ENCODE measurements around the gene SLC44A2.

The SLC44A2 gene

DNA sequence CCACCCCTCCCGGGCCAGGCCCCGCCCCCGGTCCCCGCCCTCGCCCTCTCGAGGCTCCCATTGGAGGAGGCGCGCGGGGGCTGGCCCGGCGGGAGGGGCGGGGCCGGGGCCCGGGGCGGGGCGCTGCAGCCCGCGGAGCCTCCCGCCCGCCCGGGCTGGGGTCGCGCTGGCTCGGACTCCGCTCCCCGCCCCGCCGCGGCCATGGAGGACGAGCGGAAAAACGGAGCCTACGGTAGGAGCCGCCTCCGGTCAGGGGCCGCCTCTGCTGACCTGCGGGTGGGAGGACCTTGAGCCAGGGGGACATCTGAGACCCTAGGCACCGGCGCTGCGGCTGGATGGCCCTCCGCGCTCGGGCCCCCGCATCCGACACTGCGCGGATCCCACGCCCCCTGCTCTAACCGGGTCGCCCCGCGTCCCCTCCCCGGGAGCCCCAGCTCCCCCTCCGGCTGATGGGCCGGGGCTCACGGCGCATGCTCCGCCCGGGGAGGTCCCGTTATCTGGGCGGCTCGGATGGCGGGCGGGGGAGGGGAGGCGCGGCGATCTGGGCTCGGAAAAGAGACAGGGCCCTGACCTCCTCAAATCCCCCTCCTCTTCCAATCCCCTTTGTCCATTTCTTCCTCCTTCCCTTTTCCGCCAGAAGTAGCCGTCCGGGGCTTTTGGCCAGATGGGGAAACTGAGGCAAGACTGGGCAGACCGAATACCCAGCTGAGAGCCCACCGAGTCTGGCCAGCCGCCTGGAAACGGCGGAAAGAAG, 22.8 kb upstream of the SLC44A2 start:
- DNase-seq (ENCODE audit: low read depth): no peak
- TF ChIP-seq, protein P1, sequence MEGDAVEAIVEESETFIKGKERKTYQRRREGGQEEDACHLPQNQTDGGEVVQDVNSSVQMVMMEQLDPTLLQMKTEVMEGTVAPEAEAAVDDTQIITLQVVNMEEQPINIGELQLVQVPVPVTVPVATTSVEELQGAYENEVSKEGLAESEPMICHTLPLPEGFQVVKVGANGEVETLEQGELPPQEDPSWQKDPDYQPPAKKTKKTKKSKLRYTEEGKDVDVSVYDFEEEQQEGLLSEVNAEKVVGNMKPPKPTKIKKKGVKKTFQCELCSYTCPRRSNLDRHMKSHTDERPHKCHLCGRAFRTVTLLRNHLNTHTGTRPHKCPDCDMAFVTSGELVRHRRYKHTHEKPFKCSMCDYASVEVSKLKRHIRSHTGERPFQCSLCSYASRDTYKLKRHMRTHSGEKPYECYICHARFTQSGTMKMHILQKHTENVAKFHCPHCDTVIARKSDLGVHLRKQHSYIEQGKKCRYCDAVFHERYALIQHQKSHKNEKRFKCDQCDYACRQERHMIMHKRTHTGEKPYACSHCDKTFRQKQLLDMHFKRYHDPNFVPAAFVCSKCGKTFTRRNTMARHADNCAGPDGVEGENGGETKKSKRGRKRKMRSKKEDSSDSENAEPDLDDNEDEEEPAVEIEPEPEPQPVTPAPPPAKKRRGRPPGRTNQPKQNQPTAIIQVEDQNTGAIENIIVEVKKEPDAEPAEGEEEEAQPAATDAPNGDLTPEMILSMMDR (conservative IDR thresholded peaks at IDR 0.05; ENCODE audit: low read depth, low read length): no peak

DNA sequence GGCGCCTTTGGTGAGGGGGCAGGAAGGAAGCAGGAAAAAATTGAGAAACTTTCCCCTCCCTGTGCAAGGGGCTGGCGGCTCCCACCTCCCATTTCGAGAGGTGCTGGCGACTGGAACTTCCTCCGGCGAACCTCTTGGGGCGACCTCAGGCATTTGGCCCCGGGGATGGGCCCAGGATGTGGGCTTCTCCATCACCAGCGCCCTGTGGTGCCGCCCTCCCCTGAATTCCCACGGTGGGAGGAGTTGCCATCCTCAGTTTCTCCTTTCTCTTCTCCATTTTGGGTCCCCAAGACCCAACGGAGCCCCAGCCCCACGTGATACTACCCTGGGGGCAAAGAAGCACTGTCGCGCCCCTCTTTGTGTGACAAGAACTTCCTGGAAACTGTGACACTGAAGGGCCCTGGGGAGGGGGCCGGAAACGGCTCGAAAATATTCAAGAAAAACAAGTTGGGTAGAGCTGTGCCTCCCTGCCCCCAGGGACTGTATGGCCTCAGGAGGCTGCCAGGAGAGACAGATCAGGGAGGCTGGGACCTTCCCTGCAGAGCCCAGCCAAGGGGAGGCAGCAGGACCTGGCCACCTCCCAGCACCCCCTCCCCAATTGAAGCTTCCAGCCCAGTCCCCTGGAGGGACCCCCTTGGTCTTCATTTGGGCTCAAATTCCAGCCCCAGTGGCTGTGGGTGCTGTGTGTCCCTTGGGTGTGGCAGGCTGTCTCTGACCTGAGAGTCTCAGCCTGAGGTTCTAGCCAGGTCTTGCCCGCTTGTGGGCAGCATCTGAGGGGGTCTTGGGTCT, 22.1 kb upstream of the SLC44A2 start:
- H3K4me3 ChIP-seq (ENCODE audit: low read length): peak overlapping the region; percentile 85
- TF ChIP-seq, protein P1 (conservative IDR thresholded peaks at IDR 0.05; ENCODE audit: low read depth, low read length): no peak
- DNase-seq (ENCODE audit: low read depth): no peak

More for the DNA sequence above, 22.8 kb upstream of the SLC44A2 start:
- peak overlapping the region; percentile 85 for H3K4me3 ChIP-seq (ENCODE audit: low read length)

DNA sequence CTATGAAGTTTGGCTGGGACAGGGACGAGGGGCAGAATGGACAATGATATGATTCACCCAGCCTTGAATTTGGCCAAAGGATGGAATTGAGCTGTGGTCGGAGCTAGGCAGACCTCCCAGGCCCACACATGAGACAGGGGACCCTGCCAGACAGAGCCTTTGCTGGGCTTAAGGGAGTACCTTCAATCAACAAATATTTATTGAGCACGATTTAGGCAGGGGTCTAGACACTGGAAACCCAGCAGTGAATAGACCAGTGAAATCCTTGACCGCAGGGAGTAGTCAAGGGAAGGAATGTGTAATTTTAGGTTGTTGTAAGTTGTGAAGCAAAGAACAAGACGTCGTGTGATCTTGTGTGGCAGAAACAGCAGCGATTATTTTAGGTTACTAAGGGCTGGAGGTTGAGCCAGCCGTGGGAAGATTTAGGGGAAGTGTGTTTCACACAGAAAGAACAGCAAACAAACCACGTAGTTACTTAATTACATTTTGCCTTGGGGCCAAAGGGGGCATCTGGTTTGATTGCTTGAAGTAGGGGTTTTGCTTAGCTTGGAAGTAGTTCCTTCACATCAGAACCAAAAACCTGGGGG, 21.4 kb upstream of the SLC44A2 start:
- H3K4me3 ChIP-seq (ENCODE audit: low read length): no peak overlapping the region
- DNase-seq (ENCODE audit: low read depth): no peak
- TF ChIP-seq, protein P1 (conservative IDR thresholded peaks at IDR 0.05; ENCODE audit: low read depth, low read length): no peak

DNA sequence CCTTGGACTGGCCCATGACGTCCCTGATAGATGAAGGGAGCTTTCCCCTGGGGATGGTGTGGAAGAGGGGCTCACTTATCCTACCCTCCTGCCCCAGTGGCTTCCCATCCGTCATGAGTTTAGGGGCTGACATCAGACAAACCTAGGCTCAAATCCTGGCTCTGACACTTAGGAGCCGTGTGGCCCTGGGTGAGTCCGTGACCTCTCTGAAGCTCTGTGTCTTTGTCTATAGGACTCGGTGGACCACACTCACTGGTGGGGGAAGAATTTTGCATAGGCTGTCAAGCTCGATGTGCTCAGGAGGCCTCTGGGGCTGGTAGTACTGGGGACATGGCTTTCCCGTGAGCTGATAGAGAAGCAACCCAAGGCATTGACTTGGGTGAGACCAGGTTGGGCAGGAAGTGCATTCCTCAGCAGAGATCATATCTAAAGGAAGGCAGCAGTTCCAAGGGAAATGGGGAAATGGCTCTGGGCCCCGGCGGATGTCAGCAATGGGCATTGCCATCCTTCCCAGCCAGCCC, 20.8 kb upstream of the SLC44A2 start:
- TF ChIP-seq, protein P1 (conservative IDR thresholded peaks at IDR 0.05; ENCODE audit: low read depth, low read length): no peak
- no peak overlapping the region for H3K4me3 ChIP-seq (ENCODE audit: low read length)
- no peak for DNase-seq (ENCODE audit: low read depth)

DNA sequence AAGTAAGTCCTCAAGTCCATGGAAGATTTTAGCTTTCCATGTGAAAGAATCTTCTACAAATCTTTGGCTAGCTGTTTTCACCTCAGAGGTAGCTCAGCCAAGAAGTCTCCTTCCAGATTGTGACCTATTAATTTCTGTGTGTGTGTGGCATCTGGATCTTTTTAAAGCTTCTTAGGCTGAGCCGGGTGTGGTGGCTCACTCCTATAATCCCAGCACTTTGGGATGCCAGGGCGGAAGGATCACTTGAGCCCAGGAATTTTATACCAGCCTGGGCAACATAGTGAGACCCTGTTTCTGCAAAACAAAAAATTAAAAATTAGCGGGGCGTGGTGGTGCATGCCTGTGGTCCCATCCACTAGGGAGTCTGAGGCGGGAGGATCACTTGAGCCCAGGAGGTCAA, 13.4 kb upstream of the SLC44A2 start:
- H3K4me3 ChIP-seq (ENCODE audit: low read length): no peak overlapping the region
- DNase-seq (ENCODE audit: low read depth): no peak
- TF ChIP-seq, protein P1 (conservative IDR thresholded peaks at IDR 0.05; ENCODE audit: low read depth, low read length): no peak

DNA sequence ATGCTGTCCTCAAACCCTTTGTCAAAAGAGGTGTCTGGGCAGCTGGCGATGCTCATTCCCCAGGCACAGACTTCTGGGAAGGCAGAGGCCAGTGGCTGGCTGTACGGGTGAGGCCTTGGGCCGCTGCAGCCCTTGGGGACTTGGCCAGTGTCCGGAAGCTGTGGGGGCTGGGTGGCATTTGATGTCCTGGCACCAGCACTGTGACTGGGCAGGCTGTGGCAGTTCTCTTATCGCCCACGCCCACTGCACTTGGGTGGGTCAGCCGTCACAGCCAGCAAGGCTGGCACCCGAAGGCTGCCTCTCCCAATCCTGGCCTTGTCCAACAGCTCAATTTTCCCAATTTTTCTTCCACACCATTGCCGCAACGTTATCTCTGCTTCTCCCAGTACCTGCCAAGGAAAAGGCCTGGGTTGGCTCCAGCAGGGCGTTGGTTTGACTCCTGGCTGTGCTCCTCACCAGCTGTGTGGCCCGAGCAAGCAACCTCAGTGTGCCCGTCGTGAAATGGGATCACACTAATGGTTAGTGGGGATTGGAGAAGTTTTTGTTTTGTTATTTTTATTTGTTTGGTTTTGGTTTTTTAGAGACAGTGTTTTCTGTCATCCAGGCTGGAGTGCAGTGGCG, 12.7 kb upstream of the SLC44A2 start:
- no peak overlapping the region for H3K4me3 ChIP-seq (ENCODE audit: low read length)
- DNase-seq (ENCODE audit: low read depth): no peak
- TF ChIP-seq, protein P1 (conservative IDR thresholded peaks at IDR 0.05; ENCODE audit: low read depth, low read length): no peak
